Motor neuron (in vitro differentiated cells): ENCODE data around the gene ADRA2B. TPM values are rescaled to one million over a fixed set of nuclear protein-coding genes. Genes with fewer than 3 reads are reported as not detected.
"Not testable (repeated sequence)": the region's sequence is repeated elsewhere in the genome, so short reads cannot be mapped to it uniquely, and the experiment has no call there.

Experiments used
- ATAC-seq, 8 experiments: fragments of 200-7000 bp; cut with Tn5 transposase; replicated peaks in 6 of 8; 2 replicates each; pipeline ENCODE4 v1.8.0; 2021; ENCODE audit warnings: mild to moderate bottlenecking in 8 of 8, moderate library complexity in 8 of 8
- H3K27ac ChIP-seq, 2 donors: fragments of 250-450 bp; sonication (Bioruptor Pico); 2 replicates each; pipeline ENCODE4 v1.9.0; 2021; ENCODE audit warnings: antibody characterized with exemption in 2 of 2, mild to moderate bottlenecking in 2 of 2, moderate library complexity in 1 of 2
- H3K4me1 ChIP-seq, 2 donors: fragments of 250-450 bp; sonication (Bioruptor Pico); replicated peaks in 1 of 2; 2 replicates each; pipeline ENCODE4 v1.6.1; 2021; ENCODE audit warnings: antibody characterized with exemption in 2 of 2, mild to moderate bottlenecking in 2 of 2, moderate library complexity in 1 of 2
- H3K4me3 ChIP-seq, 5 donors: fragments of 250-450 bp; sonication (Bioruptor Pico); 2 replicates each; pipeline ENCODE4 v1.9.0; 2021; ENCODE audit warnings: antibody characterized with exemption in 5 of 5, mild to moderate bottlenecking in 5 of 5, moderate library complexity in 4 of 5
- WGBS, 10 experiments: fragments of 450-650 bp; shearing (Covaris generic); methylation state at CpG; one replicate each; pipeline ENCODE4 v1.0.0; 2022; 5-methylcytosine and 5-hydroxymethylcytosine counted together
- in situ Hi-C, 9 experiments: fragments of 400-800 bp; cut with MboI; loops; one replicate each; pipeline ENCODE4 v1.15.0; 2021; ENCODE audit warnings: low sequenced_read_pairs in 9 of 9, low pct_unique_long_range_greater_than_20kb in 2 of 9; ENCODE audit not compliant: unreplicated experiment in 9 of 9
- total RNA-seq, 8 experiments: library from RNA; unstranded; fragments of 300-600 nt; gene quantifications; 2 replicates each; pipeline versions ENCODE4 v1.2.3 to v1.2.4, GENCODE V29; 2022

Gene ADRA2B
- total RNA-seq = under 1 TPM in 7 of 8 experiments, not detected in 1; 0.09 to 0.81 (median 0.20) TPM

GRCh38 chr2:96116424-96116878 is at the start of gene ADRA2B:
ADRA2B (minus strand) TSS chr2:96116571; CDS start chr2:96116149, 422 bp downstream.
- Histone ChIP-seq H3K27ac (no peak within 1 kb of the TSS), H3K4me3 (peak within 1 kb of the TSS; percentile 41 to 50 (median 43)), H3K4me1 (no peaks in the 10 kb centered on the region)
- in situ Hi-C loops = loop anchor here in 2 of 9 experiments (25.0 kb wide), 1 partner anchor 104 kb away; no protein-coding TSS in a partner anchor
- ATAC-seq = peak; percentile 44 to 85 (median 76)
- 0% methylated on average over 2 of the region's 64 CpGs; no CpG with 5 or more reads in 9 of the 10 experiments for WGBS, 10 experiments

GRCh38 chr2:96164459-96165184 is 48.3 kb upstream of the ADRA2B start:
- WGBS, 10 experiments = 38 to 94% (median 83%) methylated on average over 1 to 8 of the region's 18 CpGs; no CpG with 5 or more reads in 2 of the 10 experiments
- Histone ChIP-seq H3K4me1 (peaks cover 0 to 7% of the 10 kb centered on the region in 2 donors), H3K27ac (no peak overlapping the region), H3K4me3 (no peak overlapping the region)
- peak in 5 of 8 experiments; percentile 54 to 88 (median 85) for ATAC-seq
- in situ Hi-C loops = no loop called here

GRCh38 chr2:96163768-96164429 is 47.5 kb upstream of the ADRA2B start:
- WGBS, 10 experiments = 50 to 100% (median 80%) methylated on average over 1 to 7 of the region's 13 CpGs; no CpG with 5 or more reads in 4 of the 10 experiments
- H3K4me3 ChIP-seq = no peak overlapping the region
- H3K27ac ChIP-seq = no peak overlapping the region
- ATAC-seq = peak in 3 of 8 experiments; percentile 12 to 45 (median 31)
- peaks cover 0 to 7% of the 10 kb centered on the region in 2 donors for H3K4me1 ChIP-seq
- in situ Hi-C loops = no loop called here

GRCh38 chr2:96163415-96163767 is 47.0 kb upstream of the ADRA2B start:
- H3K27ac ChIP-seq = no peak overlapping the region
- ATAC-seq = no peak
- in situ Hi-C loops = no loop called here

GRCh38 chr2:96161898-96162297 is 45.5 kb upstream of the ADRA2B start:
- peaks cover 2 to 7% of the 10 kb centered on the region in 2 donors for H3K4me1 ChIP-seq
- H3K27ac ChIP-seq = no peak overlapping the region
- no peak overlapping the region for H3K4me3 ChIP-seq
- WGBS, 10 experiments = 12 to 94% (median 87%) methylated on average over 1 to 5 of the region's 5 CpGs; no CpG with 5 or more reads in 1 of the 10 experiments
- ATAC-seq = no peak
- in situ Hi-C loops = no loop called here

More at GRCh38 chr2:96163415-96163767, 47.0 kb upstream of the ADRA2B start:
- 100% methylated on average over 1 to 5 of the region's 5 CpGs; no CpG with 5 or more reads in 8 of the 10 experiments for whole genome bisulfite sequencing, 10 experiments
- H3K4me1 ChIP-seq = peaks cover 0 to 7% of the 10 kb centered on the region in 2 donors
- H3K4me3 ChIP-seq = no peak overlapping the region

- ATAC-seq, in situ Hi-C loops, H3K4me1 ChIP-seq, H3K27ac ChIP-seq, H3K4me3 ChIP-seq: not testable (repeated sequence)
- 79 to 95% (median 88%) methylated on average over 1 to 5 of the region's 5 CpGs; no CpG with 5 or more reads in 2 of the 10 experiments for WGBS, 10 experiments
Measured at GRCh38 chr2:96160366-96160765, 44.0 kb upstream of the ADRA2B start.

GRCh38 chr2:96159084-96159830 is 42.9 kb upstream of the ADRA2B start:
- H3K4me3 ChIP-seq = no peak overlapping the region
- no peak overlapping the region for H3K27ac ChIP-seq
- in situ Hi-C loops = no loop called here
- peak in 1 of 8 experiments; percentile 36 for ATAC-seq
- WGBS, 10 experiments = 61 to 90% (median 85%) methylated on average over 1 to 11 of the region's 17 CpGs; no CpG with 5 or more reads in 1 of the 10 experiments
- peaks cover 2 to 6% of the 10 kb centered on the region in 2 donors for H3K4me1 ChIP-seq

GRCh38 chr2:96158554-96158940 is 42.2 kb upstream of the ADRA2B start:
- in situ Hi-C loops = no loop called here
- WGBS, 10 experiments = 60 to 100% (median 80%) methylated on average over 1 to 2 of the region's 14 CpGs; no CpG with 5 or more reads in 7 of the 10 experiments
- Histone ChIP-seq H3K4me1 (peaks cover under 1 to 2% of the 10 kb centered on the region in 2 donors), H3K27ac (no peak overlapping the region), H3K4me3 (no peak overlapping the region)
- peak in 3 of 8 experiments; percentile 7 to 26 (median 9) for ATAC-seq

GRCh38 chr2:96157649-96158553 is 41.5 kb upstream of the ADRA2B start:
- peak in 6 of 8 experiments; percentile 14 to 74 (median 32) for ATAC-seq
- 12 to 80% (median 57%) methylated on average over 1 to 3 of the region's 19 CpGs; no CpG with 5 or more reads in 6 of the 10 experiments for WGBS, 10 experiments
- H3K4me3 ChIP-seq = no peak overlapping the region
- in situ Hi-C loops = no loop called here
- H3K4me1 ChIP-seq = peaks cover 7 to 9% of the 10 kb centered on the region in 2 donors
- no peak overlapping the region for H3K27ac ChIP-seq

- in situ Hi-C loops = no loop called here
Measured at GRCh38 chr2:96156926-96157648, 40.7 kb upstream of the ADRA2B start.

GRCh38 chr2:96156011-96156820 is 39.8 kb upstream of the ADRA2B start:
- 40 to 100% (median 93%) methylated on average over 1 to 3 of the region's 10 CpGs; no CpG with 5 or more reads in 5 of the 10 experiments for WGBS, 10 experiments
- H3K4me1 ChIP-seq = peaks cover 17 to 18% of the 10 kb centered on the region in 2 donors
- no peak for ATAC-seq
- H3K27ac ChIP-seq = no peak overlapping the region
- H3K4me3 ChIP-seq = no peak overlapping the region
- in situ Hi-C loops = no loop called here

More at GRCh38 chr2:96156926-96157648, 40.7 kb upstream of the ADRA2B start:
- no peak for ATAC-seq
- Histone ChIP-seq H3K27ac (no peak overlapping the region), H3K4me1 (peaks cover 15 to 17% of the 10 kb centered on the region in 2 donors), H3K4me3 (no peak overlapping the region)
- WGBS, 10 experiments = 17 to 100% methylated on average over 1 of the region's 5 CpGs; no CpG with 5 or more reads in 8 of the 10 experiments
